ENCODE data around the gene IPO13.

The IPO13 gene

DNA sequence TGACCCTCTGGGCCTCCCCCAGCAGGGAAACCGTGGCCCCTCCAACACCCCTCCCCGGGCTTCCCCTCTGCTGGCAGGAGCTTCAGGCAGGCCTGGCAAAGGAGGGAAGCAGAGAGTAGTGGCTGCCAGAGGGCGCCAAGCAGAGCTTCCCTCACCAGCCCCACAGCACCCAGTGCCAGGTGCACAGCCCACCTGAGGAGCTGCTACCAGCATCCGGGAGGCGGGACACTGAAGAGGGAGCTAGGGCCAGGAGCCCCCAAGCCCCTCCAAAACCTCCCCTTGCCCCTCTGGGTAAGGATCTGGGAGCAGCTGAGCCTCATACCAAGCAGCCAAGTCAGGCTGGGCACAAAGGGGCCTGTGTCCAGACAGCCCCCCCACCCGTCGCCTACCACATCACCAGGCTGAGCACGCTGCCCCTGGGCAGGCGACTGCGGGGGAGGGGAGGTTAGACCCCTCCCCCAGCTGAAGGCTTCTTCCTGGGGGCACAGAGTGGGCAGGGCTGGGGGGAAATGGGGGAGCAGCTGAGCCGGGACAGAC, 64.3 kb downstream of the IPO13 start:
- DNase-seq (ENCODE audit: low read depth in 2 of 2) = no peak

DNA sequence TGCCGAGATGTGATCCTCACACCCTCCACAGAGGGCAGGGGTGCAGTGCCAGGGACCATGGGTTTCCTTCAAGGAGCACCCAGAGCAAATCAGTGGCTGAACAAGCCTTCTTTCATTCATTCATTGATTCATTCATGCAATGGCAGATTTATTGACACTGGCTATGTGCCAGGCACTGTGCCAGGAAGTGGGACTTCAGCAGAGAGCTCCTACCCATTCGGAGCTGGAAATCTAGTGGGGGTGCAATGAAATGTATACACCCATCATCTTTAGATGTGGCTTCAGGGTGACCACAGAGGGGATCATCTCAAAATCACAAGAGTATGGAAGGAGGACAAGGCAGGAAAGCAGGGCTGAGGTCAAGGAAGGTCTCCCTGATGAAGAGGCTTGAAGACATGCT, 65.7 kb downstream of the IPO13 start:
- DNase-seq (ENCODE audit: low read depth in 2 of 2) = no peak

DNA sequence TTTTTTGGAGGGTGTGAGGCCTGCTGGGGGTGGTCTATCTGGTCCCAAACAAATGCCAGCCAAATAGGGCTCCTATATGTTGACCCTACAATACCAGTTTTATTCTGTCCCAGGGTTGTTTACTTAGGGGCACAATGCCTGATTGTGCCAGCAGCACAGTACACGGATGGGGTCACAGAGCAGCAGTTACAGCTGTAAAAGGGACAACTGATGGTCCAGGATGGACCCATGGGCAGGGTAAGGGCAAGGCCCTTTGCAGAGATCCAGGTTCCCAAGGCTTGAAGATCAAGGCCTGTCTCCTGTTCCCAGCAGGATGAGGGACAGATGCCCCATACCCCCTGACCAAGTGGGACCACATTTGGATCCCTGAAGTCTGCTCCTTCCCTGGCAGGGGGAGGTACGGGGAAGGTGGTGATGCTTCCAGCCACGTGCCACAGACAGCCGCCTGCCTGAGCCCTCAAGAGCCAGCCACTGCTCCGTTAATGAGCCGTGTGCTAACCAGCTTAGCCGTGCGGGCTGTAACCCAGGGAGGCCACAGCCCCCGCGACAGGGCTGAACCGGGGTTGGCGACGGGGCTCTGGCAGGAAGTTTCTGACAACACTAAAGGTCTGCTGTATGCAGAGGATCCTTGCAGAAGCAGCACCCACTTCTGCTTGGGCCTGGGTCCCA, 66.3 kb downstream of the IPO13 start:
- no peak for DNase-seq (ENCODE audit: low read depth in 2 of 2)

DNA sequence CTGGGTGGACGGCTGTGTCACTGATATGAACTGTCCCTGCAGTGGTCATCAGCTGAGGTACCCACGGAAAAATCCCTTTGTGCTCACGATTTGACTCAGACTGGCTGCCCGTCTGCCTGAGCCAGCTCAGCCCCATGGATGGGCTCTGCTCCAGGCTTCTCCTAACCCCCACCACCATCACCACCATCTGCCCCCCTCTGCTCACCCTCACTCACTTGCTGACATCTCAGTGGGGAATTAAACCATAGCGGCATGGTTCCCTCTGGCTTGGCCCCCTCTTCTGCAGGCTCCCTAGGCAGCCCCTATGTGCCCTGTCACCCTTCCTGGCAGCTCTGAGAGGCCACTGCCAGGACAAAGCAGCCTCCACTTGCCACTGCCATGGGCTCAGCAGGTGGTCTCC, 67.2 kb downstream of the IPO13 start:
- no peak for DNase-seq (ENCODE audit: low read depth in 2 of 2)

DNA sequence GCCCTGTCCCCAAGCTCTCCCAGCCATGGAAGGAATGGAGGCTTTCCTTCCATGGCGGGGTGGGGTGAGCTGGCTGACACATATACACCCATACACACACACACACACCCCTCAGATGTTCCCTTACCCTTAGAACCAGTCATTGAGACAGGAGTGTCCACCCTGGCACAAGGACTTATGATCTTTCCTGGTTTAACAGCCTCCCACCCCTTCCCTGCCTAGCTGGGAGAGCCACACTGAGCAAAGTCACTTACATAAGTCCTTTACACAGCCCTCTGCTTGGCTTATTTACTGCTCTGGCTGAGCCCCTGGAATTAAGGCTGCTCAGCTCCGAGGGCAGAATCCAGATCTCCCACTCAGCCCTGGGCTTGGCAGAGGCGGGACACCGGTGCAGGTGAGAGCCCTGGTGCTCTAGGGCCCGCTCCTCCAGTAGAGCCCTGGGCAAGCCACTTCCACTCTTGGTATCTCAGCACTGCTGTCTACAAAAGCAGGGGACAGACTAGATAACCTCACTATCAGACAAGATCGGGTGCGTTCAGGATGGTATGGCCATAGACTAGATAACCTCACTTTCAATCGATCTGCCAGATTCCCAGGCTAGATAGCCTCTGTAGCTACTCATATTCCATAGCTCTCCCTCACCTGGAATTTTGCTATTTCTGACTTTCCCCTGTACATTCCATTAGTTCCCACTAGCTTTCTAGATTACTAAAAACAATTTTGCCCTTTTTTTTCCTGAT, 67.8 kb downstream of the IPO13 start:
- no peak for DNase-seq (ENCODE audit: low read depth in 2 of 2)

DNA sequence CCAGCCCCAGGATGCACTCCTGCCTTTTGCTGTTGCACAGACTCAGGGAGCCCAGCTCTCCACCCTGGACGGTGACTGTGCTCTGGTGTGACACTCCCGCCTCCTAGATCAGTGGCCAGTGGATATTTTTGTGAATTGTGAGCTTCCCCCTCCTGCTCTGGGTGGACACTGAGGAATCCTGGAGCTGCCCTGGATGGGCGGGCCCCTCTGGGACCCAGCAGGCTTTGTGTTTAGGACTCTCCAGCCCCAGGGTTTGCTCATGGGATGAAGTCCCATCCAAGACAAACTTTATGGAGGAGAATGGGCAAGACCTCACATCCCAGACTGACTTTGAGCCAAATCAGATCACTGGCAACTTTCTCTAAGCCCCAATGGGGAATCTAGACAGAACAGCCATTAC, 68.5 kb downstream of the IPO13 start:
- no peak for DNase-seq (ENCODE audit: low read depth in 2 of 2)

DNA sequence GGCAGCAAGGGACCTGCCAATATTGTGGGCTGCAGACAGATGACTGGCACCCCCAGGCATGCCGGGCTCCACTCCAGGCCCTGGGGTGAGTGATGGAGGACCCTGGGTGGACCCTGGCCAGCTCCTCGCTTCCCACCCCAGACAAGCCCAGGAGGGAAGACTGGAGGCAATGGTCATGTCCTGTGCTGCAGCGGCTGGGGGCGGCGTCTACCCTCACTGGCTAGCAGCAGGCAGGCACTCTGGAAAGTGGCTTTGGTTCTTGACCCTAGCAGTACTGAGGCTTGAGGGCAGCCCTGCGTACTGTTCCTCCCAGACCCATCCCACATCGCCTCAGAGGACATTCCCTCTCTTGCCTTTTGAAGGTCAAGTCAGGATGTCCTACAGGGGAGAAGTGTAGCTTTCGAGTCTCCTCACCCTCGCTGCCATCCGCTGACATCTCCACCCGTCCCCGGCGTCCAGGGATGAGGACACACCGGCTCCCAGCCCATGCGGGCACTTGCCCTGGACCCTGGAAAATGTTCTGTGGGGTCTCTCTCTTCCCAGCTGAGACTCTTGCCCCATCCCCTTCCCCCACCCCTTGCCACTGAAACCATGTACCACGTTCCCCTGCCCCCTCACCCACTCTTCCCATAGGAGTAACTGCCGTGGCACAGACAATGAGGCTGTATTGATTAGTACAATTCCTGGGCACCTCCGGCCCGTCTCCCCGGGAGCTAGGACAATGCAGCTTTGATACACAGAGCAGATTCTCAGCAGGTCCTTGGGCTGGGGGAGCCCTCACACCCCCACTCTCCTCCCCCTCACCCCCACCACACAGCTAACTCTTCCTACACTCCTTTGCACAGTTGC, 69.5 kb downstream of the IPO13 start:
- DNase-seq (ENCODE audit: low read depth in 2 of 2) = no peak

DNA sequence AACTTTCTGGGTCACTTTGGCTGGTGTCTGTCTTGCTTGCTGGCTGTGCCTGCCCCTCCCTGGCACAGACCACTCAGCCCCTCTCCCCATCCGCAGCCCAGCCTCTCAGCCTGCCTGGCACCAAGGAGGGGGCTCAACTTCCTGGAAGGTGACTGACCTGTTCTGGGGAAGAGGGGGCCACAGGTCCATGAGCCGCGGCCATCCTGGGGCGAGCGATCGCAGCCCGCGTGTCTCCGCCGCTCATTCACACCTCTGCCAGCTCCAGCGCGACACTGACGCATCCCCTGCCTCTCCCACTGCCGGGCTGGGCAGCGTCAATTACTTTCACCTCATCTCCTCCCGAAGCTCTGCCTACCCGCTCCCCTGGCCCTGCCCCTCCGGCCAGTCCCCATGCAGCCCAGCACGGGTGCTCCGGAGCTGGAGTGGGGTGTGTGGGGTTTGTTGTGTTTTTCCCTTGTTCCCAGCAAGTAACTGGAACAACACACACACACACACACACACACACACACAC, 70.2 kb downstream of the IPO13 start:
- DNase-seq (ENCODE audit: low read depth in 2 of 2) = no peak
